HEK293 (cell line): ENCODE results near the gene CTNNA2.

Source experiments
- CTCF ChIA-PET: fragments of 350-600 bp; formaldehyde crosslinking; extraction: SDS; loops from one replicate; lab custom pipeline; 2021; ENCODE audit warnings: antibody characterized with exemption; lab: Yijun Ruan, JAX
- POLR2A ChIA-PET: fragments of 300-600 bp; formaldehyde crosslinking; extraction: SDS; loops from one replicate; lab custom pipeline; 2020; ENCODE audit warnings: antibody characterized with exemption, inconsistent platforms; lab: Yijun Ruan, JAX
- H3K27ac ChIP-seq: fragments of 200-500 bp; sonication (Bioruptor generic); 2 replicates; pipeline ENCODE4 v1.5.1; 2014; ENCODE audit warnings: low read depth, low read length, control low read depth, inconsistent platforms; ENCODE audit errors: extremely low read depth
- H3K36me3 ChIP-seq, 2 experiments: fragments of 200-500 bp in 1 of 2; sonication (Bioruptor generic) in 1 of 2; 1 replicate in 1 of 2; 2 replicates in 1 of 2; pipeline ENCODE4 v1.5.1; 2014 to 2017; ENCODE audit warnings: inconsistent platforms in 2 of 2, low read length in 2 of 2; ENCODE audit not compliant: control insufficient read depth in 2 of 2, insufficient read depth in 1 of 2
- H3K4me1 ChIP-seq: fragments of 200-500 bp; sonication (Bioruptor generic); 2 replicates; pipeline ENCODE4 v1.5.1; 2014; ENCODE audit warnings: mild to moderate bottlenecking, low read length, inconsistent platforms; ENCODE audit not compliant: control insufficient read depth, insufficient read depth
- H3K4me3 ChIP-seq: 2 replicates; pipeline ENCODE4 v1.5.1; 2011; ENCODE audit warnings: low read depth, mild to moderate bottlenecking, control low read depth, low read length, moderate library complexity
- H3K9me3 ChIP-seq: fragments of 200-500 bp; sonication (Bioruptor generic); 2 replicates; pipeline ENCODE4 v1.5.1; 2014; ENCODE audit warnings: low read depth, low read length, inconsistent platforms; ENCODE audit not compliant: control insufficient read depth, insufficient read depth
- HOXA7 ChIP-seq: sonication (generic); formaldehyde crosslinking; IDR thresholded peaks from 2 replicates; pipeline ENCODE4 v1.8.1; 2022; ENCODE audit warnings: missing genetic modification reagents, borderline replicate concordance
- PRDM6 ChIP-seq: fragments of 450-650 bp; formaldehyde crosslinking; IDR thresholded peaks from 2 replicates; pipeline ENCODE4 v1.5.1; 2017; ENCODE audit warnings: missing biosample characterization, missing genetic modification characterization
- SCRT1 ChIP-seq: fragments of 450-650 bp; formaldehyde crosslinking; IDR thresholded peaks from 2 replicates; pipeline ENCODE4 v1.5.1; 2016; ENCODE audit warnings: missing biosample characterization, missing genetic modification characterization, borderline replicate concordance
- SCRT2 ChIP-seq: fragments of 450-650 bp; formaldehyde crosslinking; IDR thresholded peaks from 2 replicates; pipeline ENCODE4 v1.5.1; 2016; ENCODE audit warnings: missing biosample characterization, missing genetic modification characterization
- TCF7L2 ChIP-seq: IDR thresholded peaks from 2 replicates; pipeline ENCODE4 v1.6.1; 2011; ENCODE audit warnings: low read depth, mild to moderate bottlenecking, inconsistent platforms, low read length, moderate library complexity, borderline replicate concordance
- TRIM28 ChIP-seq: IDR thresholded peaks from 2 replicates; pipeline ENCODE4 v1.6.1; 2011; ENCODE audit warnings: low read length, control low read depth, borderline replicate concordance
- ZBTB11 ChIP-seq: fragments of 450-650 bp; formaldehyde crosslinking; conservative IDR thresholded peaks from 2 replicates; pipeline ENCODE4 v1.5.1; 2016; ENCODE audit warnings: low read depth, missing biosample characterization, missing genetic modification characterization
- ZBTB26 ChIP-seq: fragments of 450-650 bp; formaldehyde crosslinking; optimal IDR thresholded peaks from 2 replicates; pipeline ENCODE3; 2016; ENCODE audit warnings: missing biosample characterization, mild to moderate bottlenecking, missing genetic modification characterization
- ZBTB44 ChIP-seq: fragments of 450-650 bp; IDR thresholded peaks from 2 replicates; pipeline ENCODE4 v1.5.1; 2018; ENCODE audit warnings: missing biosample characterization, mild to moderate bottlenecking, missing genetic modification characterization
- ZNF175 ChIP-seq: fragments of 450-650 bp; formaldehyde crosslinking; IDR thresholded peaks from 2 replicates; pipeline ENCODE4 v1.5.1; 2016; ENCODE audit warnings: missing biosample characterization, missing genetic modification characterization
- ZNF23 ChIP-seq: fragments of 450-650 bp; formaldehyde crosslinking; IDR thresholded peaks from 2 replicates; pipeline ENCODE4 v1.5.1; 2016; ENCODE audit warnings: missing biosample characterization, missing genetic modification characterization, borderline replicate concordance
- ZNF248 ChIP-seq: fragments of 450-650 bp; formaldehyde crosslinking; IDR thresholded peaks from 2 replicates; pipeline ENCODE4 v1.5.1; 2017; ENCODE audit warnings: missing biosample characterization, missing genetic modification characterization
- ZNF274 ChIP-seq, 2 experiments: fragments of 200-500 bp in 1 of 2; fragments of 450-650 bp in 1 of 2; sonication (Bioruptor generic) in 1 of 2; formaldehyde crosslinking in 1 of 2; IDR thresholded peaks; 2 replicates each; pipeline versions ENCODE4 v1.5.1 to v1.6.1; 2014 to 2016; ENCODE audit warnings: borderline replicate concordance in 1 of 2, inconsistent platforms in 1 of 2, low read length in 1 of 2, missing biosample characterization in 1 of 2, missing genetic modification characterization in 1 of 2
- ZNF426 ChIP-seq: fragments of 450-650 bp; formaldehyde crosslinking; IDR thresholded peaks from 2 replicates; pipeline ENCODE4 v1.5.1; 2017; ENCODE audit warnings: missing biosample characterization, missing genetic modification characterization, mild to moderate bottlenecking, inconsistent platforms, moderate library complexity
- ZNF645 ChIP-seq: fragments of 450-650 bp; formaldehyde crosslinking; IDR thresholded peaks from 2 replicates; pipeline ENCODE4; 2016; ENCODE audit warnings: missing biosample characterization, missing genetic modification characterization
- ZNF670 ChIP-seq: fragments of 450-650 bp; formaldehyde crosslinking; IDR thresholded peaks from 2 replicates; pipeline ENCODE4 v1.5.1; 2016; ENCODE audit warnings: missing biosample characterization, missing genetic modification characterization, low read depth
- ZNF76 ChIP-seq: fragments of 450-650 bp; formaldehyde crosslinking; IDR thresholded peaks from 2 replicates; pipeline ENCODE4; 2016; ENCODE audit warnings: low read depth, missing biosample characterization, missing genetic modification characterization, borderline replicate concordance
- ZNF843 ChIP-seq: fragments of 450-650 bp; formaldehyde crosslinking; IDR thresholded peaks from 2 replicates; pipeline ENCODE4 v1.5.1; 2016; ENCODE audit warnings: missing biosample characterization, missing genetic modification characterization

Gene CTNNA2

GRCh38 chr2:80467262-80467811 lies 954.5 kb downstream of the CTNNA2 start (continued):
- no peak for TF ChIP-seq ZBTB44
- TF ChIP-seq SCRT2 = no peak
- no peak for TF ChIP-seq ZNF76 (tag by site-specific recombination)
- TF ChIP-seq HOXA7 (CRISPR knock-in tag) = no peak

GRCh38 chr2:80469428-80469827 lies 956.6 kb downstream of the CTNNA2 start:
- Histone ChIP-seq H3K4me1 (no peaks in the 10 kb centered on the region), H3K36me3 (no peaks in the 10 kb centered on the region), H3K27ac (no peak overlapping the region), H3K9me3 (no peaks in the 10 kb centered on the region), H3K4me3 (no peak overlapping the region)
- ChIA-PET POLR2A (no interaction called here), CTCF (no interaction called here)
- TF ChIP-seq ZNF175 (tag by site-specific recombination) = no peak
- no peak for TF ChIP-seq PRDM6 (tag by site-specific recombination)
- no peak for TF ChIP-seq ZBTB26 (tag by site-specific recombination)
- no peak for TF ChIP-seq SCRT1 (tag by site-specific recombination)
- no peak for TF ChIP-seq ZNF843 (tag by site-specific recombination)
- TF ChIP-seq ZNF248 = no peak

GRCh38 chr2:80473069-80473468 lies 960.2 kb downstream of the CTNNA2 start:
- POLR2A ChIA-PET = no interaction called here
- CTCF ChIA-PET = interaction anchor here (0.6 to 1.5 kb wide), 2 partner anchors 21 to 23 kb away, joined by 3 to 4 read pairs; no protein-coding TSS in a partner anchor

More at GRCh38 chr2:80473069-80473468, 960.2 kb downstream of the CTNNA2 start:
- no peak for TF ChIP-seq ZNF670
- no peak for TF ChIP-seq ZNF645
- TF ChIP-seq ZBTB11 = no peak
- no peak for TF ChIP-seq TRIM28
- TF ChIP-seq ZNF274 (IDR thresholded peaks at IDR 0.05; ENCODE audit: low read length) = no peak
- TF ChIP-seq ZNF274 (tag by site-specific recombination; IDR thresholded peaks at IDR 0.05; ENCODE audit: borderline replicate concordance) = no peak
- no peak for TF ChIP-seq ZNF426
- TF ChIP-seq ZNF23 (tag by site-specific recombination) = no peak
- no peak for TF ChIP-seq TCF7L2
- no peak overlapping the region for H3K27ac ChIP-seq
- H3K9me3 ChIP-seq = no peaks in the 10 kb centered on the region
- no peaks in the 10 kb centered on the region for H3K36me3 ChIP-seq
- H3K4me3 ChIP-seq = no peak overlapping the region
- H3K4me1 ChIP-seq = no peaks in the 10 kb centered on the region
